ENCODE measurements around the gene RYR2.
A peak's percentile ranks its signal among the peaks of the same experiment; 100 is the strongest.

- TF ChIP-seq CTCF (IDR thresholded peaks at IDR 0.05; ENCODE audit: low read depth, low read length), result peak; percentile 95
- TF ChIP-seq EZH2phosphoT487 (IDR thresholded peaks at IDR 0.05; ENCODE audit: low read depth), result no peak
These were observed 757.9 kb downstream of the RYR2 start for GRCh38 chr1:237799762-237800474.

Measured in OCI-LY3 (cell line).